Effector memory CD4-positive, alpha-beta T cell (primary cell): ENCODE results near the gene PTN.

Experiments
- DNase-seq, 3 donors: peaks; one replicate each; pipeline ENCODE4 v3.0.0-alpha.2; 2020
- H3K27ac ChIP-seq: 2 replicates; pipeline ENCODE4 v1.7.0; 2013; ENCODE audit warnings: mild to moderate bottlenecking, low read length, moderate library complexity; ENCODE audit not compliant: insufficient read depth, poor library complexity, severe bottlenecking
- H3K27me3 ChIP-seq: replicated peaks from 2 replicates; pipeline ENCODE4 v1.7.0; 2013; ENCODE audit warnings: mild to moderate bottlenecking, low read length; ENCODE audit not compliant: insufficient read depth, control insufficient read depth, poor library complexity, severe bottlenecking
- H3K36me3 ChIP-seq: 2 replicates; pipeline ENCODE4 v1.7.0; 2013; ENCODE audit warnings: mild to moderate bottlenecking, low read length, moderate library complexity; ENCODE audit not compliant: control insufficient read depth, insufficient read depth
- H3K4me1 ChIP-seq: 2 replicates; pipeline ENCODE4 v1.7.0; 2013; ENCODE audit warnings: low read length, mild to moderate bottlenecking; ENCODE audit not compliant: control insufficient read depth, insufficient read depth, poor library complexity, severe bottlenecking
- H3K4me3 ChIP-seq: 2 replicates; pipeline ENCODE4 v1.7.0; 2013; ENCODE audit warnings: low read length, low read depth, mild to moderate bottlenecking; ENCODE audit not compliant: insufficient read depth, poor library complexity, severe bottlenecking
- H3K9me3 ChIP-seq: 2 replicates; pipeline ENCODE4 v1.7.0; 2013; ENCODE audit warnings: mild to moderate bottlenecking, low read length, moderate library complexity; ENCODE audit not compliant: control insufficient read depth
- total RNA-seq, 3 donors: gene quantifications; one replicate each; lab custom pipeline; 2026; lab: John Stamatoyannopoulos, UW

The PTN gene, protein sequence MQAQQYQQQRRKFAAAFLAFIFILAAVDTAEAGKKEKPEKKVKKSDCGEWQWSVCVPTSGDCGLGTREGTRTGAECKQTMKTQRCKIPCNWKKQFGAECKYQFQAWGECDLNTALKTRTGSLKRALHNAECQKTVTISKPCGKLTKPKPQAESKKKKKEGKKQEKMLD
- 0 reads per million in 3 donors for total RNA-seq

DNA sequence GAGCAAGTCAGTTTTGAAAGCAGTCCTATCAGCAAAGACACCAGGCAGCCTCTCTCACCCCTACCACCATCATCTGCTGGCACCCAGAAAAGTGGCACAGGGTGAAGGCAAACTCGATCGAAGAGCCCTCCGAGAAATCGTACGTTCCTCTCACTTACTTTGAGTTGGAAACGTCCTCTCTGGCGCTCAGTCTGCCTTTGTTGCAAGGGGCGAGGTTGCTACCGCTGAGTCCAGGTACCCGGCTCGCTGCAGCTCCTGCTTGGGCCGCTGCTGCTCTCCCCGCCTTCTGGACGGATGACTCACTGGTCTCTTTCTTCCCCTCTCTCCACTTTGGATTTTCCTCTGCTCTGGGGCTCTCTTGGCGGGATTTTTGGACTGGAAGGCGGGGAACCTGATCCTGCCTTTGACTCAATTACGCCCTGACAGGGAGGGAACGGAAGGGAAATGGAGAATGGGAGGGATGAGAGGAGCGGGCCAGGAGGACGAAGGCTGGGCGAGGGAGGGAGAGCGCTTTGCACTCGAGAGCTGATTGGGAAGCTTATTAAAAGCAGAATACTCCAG, at the start of gene PTN:
PTN (minus strand) TSS at position 453 of the 561 bp plus-strand sequence. CDS start 88,760 bp downstream, outside the sequence.
- no peaks in the 10 kb centered on the region for H3K27me3 ChIP-seq
- no peaks in the 10 kb centered on the region for H3K4me1 ChIP-seq
- H3K4me3 ChIP-seq, result no peak within 1 kb of the TSS
- DNase-seq, result no peak
- no peaks in the 10 kb centered on the region for H3K9me3 ChIP-seq
- no peaks in the 10 kb centered on the region for H3K36me3 ChIP-seq
- H3K27ac ChIP-seq, result no peak within 1 kb of the TSS

GRCh38 chr7:137390076-137390475, 46.5 kb upstream of the PTN start:
- H3K36me3 ChIP-seq, result no peaks in the 10 kb centered on the region
- no peak for DNase-seq
- no peaks in the 10 kb centered on the region for H3K27me3 ChIP-seq
- H3K4me3 ChIP-seq, result no peak overlapping the region
- H3K4me1 ChIP-seq, result no peaks in the 10 kb centered on the region
- H3K9me3 ChIP-seq, result no peaks in the 10 kb centered on the region
- H3K27ac ChIP-seq, result no peak overlapping the region

GRCh38 chr7:137388916-137389315, 45.4 kb upstream of the PTN start:
- Histone ChIP-seq H3K9me3 (no peaks in the 10 kb centered on the region), H3K27ac (no peak overlapping the region), H3K4me3 (no peak overlapping the region), H3K4me1 (no peaks in the 10 kb centered on the region), H3K27me3 (no peaks in the 10 kb centered on the region), H3K36me3 (no peaks in the 10 kb centered on the region)
- no peak for DNase-seq

DNA sequence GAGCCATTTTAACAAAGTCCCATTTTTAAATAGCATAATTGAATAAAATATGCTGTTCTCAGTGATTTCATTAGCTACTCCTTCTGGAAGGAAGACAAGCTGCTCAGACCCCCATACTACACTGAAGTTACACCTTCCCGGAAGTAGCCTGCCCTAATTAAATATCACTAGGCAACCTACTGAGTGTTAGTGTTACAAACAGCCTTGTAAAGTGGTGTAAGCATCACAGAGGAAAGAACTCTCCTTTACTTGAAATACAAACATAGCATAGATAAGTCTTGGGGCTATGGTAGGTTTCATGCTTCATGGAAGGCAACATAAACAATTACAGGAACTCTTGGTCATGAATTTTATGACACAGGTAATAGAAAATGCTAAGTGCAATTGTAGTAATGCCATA, 43.4 kb upstream of the PTN start:
- Histone ChIP-seq H3K27me3 (no peaks in the 10 kb centered on the region), H3K9me3 (no peaks in the 10 kb centered on the region), H3K36me3 (no peaks in the 10 kb centered on the region), H3K4me3 (no peak overlapping the region), H3K4me1 (no peaks in the 10 kb centered on the region), H3K27ac (no peak overlapping the region)
- DNase-seq, result no peak

DNA sequence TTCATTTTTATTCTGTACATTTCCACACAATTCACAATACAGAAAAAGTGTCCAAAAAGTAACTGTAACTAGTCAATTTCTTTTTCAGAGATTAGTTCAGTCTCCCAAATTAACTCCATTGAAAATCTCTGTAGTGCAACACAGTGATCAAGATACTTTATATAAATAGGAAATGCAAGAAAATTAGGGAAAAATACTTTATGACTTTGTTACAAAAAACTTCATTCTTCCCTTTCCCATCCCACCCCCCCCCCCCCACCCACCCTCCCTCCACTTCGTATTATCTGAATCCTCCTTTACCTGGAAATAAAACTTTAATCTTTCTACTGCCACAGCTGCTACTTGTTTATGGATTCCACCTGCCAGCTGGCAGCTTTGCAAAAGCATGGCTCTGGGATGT, 37.5 kb upstream of the PTN start:
- Histone ChIP-seq H3K36me3 (no peaks in the 10 kb centered on the region), H3K4me3 (no peak overlapping the region), H3K4me1 (no peaks in the 10 kb centered on the region), H3K27me3 (no peaks in the 10 kb centered on the region), H3K27ac (no peak overlapping the region), H3K9me3 (no peaks in the 10 kb centered on the region)
- no peak for DNase-seq

DNA sequence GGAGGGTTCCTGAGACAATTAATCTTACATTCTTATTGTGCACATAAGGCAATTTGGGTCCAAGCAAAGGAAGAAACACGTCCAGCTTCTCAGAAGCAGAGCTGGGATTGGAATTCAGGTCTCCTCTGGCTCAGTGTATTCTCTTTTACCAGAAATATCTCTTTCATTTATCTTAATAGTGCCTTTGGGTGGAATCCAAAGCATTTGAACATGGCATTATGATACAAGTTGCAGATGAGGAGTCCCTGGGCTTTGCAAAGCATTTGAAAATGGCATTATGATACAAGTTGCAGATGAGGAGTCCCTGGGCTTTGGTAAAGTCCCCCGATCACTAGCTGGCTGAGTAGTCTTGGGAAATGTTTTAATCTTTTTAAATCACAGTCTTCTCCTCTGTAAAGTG, 30.0 kb upstream of the PTN start:
- Histone ChIP-seq H3K4me3 (no peak overlapping the region), H3K4me1 (no peaks in the 10 kb centered on the region), H3K9me3 (no peaks in the 10 kb centered on the region), H3K27ac (no peak overlapping the region), H3K36me3 (no peaks in the 10 kb centered on the region), H3K27me3 (no peaks in the 10 kb centered on the region)
- no peak for DNase-seq

- no peak for DNase-seq
- H3K36me3 ChIP-seq, result no peaks in the 10 kb centered on the region
Observed at GRCh38 chr7:137371616-137372015, 28.1 kb upstream of the PTN start.

GRCh38 chr7:137366995-137367394, 23.5 kb upstream of the PTN start:
- H3K36me3 ChIP-seq, result no peaks in the 10 kb centered on the region
- H3K27ac ChIP-seq, result no peak overlapping the region
- no peaks in the 10 kb centered on the region for H3K4me1 ChIP-seq
- no peak for DNase-seq
- no peaks in the 10 kb centered on the region for H3K27me3 ChIP-seq
- no peaks in the 10 kb centered on the region for H3K9me3 ChIP-seq
- no peak overlapping the region for H3K4me3 ChIP-seq

More at GRCh38 chr7:137371616-137372015, 28.1 kb upstream of the PTN start:
- Histone ChIP-seq H3K9me3 (no peaks in the 10 kb centered on the region), H3K27ac (no peak overlapping the region), H3K4me1 (no peaks in the 10 kb centered on the region), H3K27me3 (no peaks in the 10 kb centered on the region), H3K4me3 (no peak overlapping the region)

GRCh38 chr7:137363683-137364082, 20.1 kb upstream of the PTN start:
- Histone ChIP-seq H3K4me1 (no peaks in the 10 kb centered on the region), H3K4me3 (no peak overlapping the region), H3K27ac (no peak overlapping the region), H3K36me3 (no peaks in the 10 kb centered on the region), H3K9me3 (no peaks in the 10 kb centered on the region), H3K27me3 (no peaks in the 10 kb centered on the region)
- no peak for DNase-seq

DNA sequence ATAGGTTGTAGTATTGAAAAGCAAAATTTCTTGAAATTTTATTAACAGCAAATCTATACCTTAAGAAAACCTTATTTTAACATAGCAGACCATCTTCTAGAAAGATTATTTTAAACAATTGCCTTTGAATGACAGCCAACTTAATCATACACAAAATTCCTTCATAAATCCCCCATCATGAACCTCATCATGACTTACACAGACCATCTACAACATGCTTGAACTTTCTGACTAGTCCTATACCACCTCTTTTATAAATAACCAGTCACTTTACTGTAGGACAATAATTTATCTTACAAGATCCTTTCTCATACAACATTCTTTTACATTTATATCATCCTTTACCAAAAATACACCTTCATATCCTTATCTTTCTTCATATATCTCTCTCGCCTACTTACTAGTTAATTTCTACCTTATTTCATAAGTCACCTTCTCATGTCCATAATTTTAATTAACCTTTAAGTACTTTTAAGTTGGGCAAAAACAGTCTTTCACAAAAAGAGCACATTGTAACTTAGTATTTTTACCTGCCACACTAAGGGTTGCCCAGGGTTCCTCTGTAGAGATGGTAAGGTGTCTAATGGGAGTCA, 16.6 kb upstream of the PTN start:
- Histone ChIP-seq H3K36me3 (no peaks in the 10 kb centered on the region), H3K4me3 (no peak overlapping the region), H3K27ac (no peak overlapping the region), H3K4me1 (no peaks in the 10 kb centered on the region), H3K9me3 (no peaks in the 10 kb centered on the region), H3K27me3 (no peaks in the 10 kb centered on the region)
- DNase-seq, result no peak
